GM19025 (cell line): ENCODE data around the gene FGD1.

Source experiments
- ATAC-seq: cut with Tn5 transposase; IDR thresholded peaks from one replicate; pipeline ENCODE4 v1.9.1; 2021; ENCODE audit warnings: mild to moderate bottlenecking, low read depth, moderate library complexity; ENCODE audit not compliant: unreplicated experiment

Gene FGD1

DNA sequence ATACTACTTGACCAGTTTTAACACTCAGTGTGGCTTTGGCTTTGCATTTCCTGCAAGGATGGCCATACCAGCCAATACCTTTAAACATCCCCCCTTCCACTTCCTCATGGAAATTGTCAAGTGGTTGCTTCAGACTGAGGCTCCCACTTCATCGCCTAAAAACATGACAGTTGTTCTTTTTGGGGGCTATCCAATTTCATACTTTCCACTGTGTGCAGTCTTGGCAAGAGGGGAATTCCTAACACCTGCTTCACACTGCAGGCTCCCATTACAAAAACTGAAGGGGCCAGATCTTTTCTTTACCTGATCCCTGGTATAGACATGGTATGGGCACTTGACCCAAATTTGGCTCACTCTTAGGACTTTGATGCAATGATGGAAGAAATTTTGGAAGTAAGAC is 84.3 kb downstream of the FGD1 start:
- no peak for ATAC-seq

- no peak for ATAC-seq
These were observed 88.8 kb downstream of the FGD1 start for GRCh38 chrX:54407266-54407665.

DNA sequence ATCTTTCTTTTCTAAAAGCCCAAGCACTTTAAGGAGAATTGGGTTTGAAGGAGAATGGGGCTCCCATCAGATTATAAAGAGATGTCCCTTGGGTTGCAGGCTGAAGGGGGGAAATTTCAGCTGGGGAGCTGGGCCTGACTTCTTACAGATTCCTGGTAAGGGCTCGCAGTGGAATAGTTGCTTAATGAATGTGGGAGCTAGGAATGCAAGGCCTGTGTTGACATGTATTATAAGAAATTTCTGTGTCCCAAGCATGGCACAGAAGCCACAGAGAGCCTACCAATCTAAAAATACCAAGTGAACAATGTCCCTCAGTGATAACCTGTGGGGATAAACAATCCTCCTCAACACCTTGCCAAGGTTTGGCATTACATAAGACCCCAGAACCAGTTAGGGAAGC is 98.9 kb downstream of the FGD1 start:
- no peak for ATAC-seq
